ENCODE measurements around the gene TNFRSF9.
"Not testable (repeated sequence)": the region's sequence is repeated elsewhere in the genome, so short reads cannot be mapped to it uniquely, and the experiment has no call there.

Gene TNFRSF9

GRCh38 chr1:7940745-7941436, at the start of gene TNFRSF9:
Gene TNFRSF9, minus strand, starts transcription at chr1:7940839. Its CDS starts 845 bp downstream, at chr1:7939994.
- DNase-seq (ENCODE audit: insufficient read length, low spot score) (no peak), FAIRE-seq (peak; percentile 8)

GRCh38 chr1:7989762-7990428, 49.3 kb upstream of the TNFRSF9 start:
- DNase-seq (ENCODE audit: insufficient read length, low spot score) (no peak), FAIRE-seq (no peak)

GRCh38 chr1:7988576-7988975, 47.9 kb upstream of the TNFRSF9 start:
- FAIRE-seq (no peak), DNase-seq (ENCODE audit: insufficient read length, low spot score) (no peak)

GRCh38 chr1:7987528-7987927, 46.9 kb upstream of the TNFRSF9 start:
- DNase-seq (ENCODE audit: insufficient read length, low spot score): no peak
- FAIRE-seq: no peak

GRCh38 chr1:7985851-7986612, 45.4 kb upstream of the TNFRSF9 start:
- DNase-seq (ENCODE audit: insufficient read length, low spot score) (no peak), FAIRE-seq (no peak)

GRCh38 chr1:7984811-7985210, 44.2 kb upstream of the TNFRSF9 start:
- FAIRE-seq (no peak), DNase-seq (ENCODE audit: insufficient read length, low spot score) (no peak)

- FAIRE-seq: no peak
Measured at GRCh38 chr1:7983086-7983778, 42.6 kb upstream of the TNFRSF9 start.

GRCh38 chr1:7980984-7981383, 40.3 kb upstream of the TNFRSF9 start:
- DNase-seq (ENCODE audit: insufficient read length, low spot score) (no peak), FAIRE-seq (no peak)

More at GRCh38 chr1:7983086-7983778, 42.6 kb upstream of the TNFRSF9 start:
- DNase-seq (ENCODE audit: insufficient read length, low spot score): no peak

- FAIRE-seq: peak; percentile 60
- no peak for DNase-seq (ENCODE audit: insufficient read length, low spot score)
Measured at GRCh38 chr1:7975212-7975865, 34.7 kb upstream of the TNFRSF9 start.

- DNase-seq (ENCODE audit: insufficient read length, low spot score) (no peak), FAIRE-seq (no peak)
Measured at GRCh38 chr1:7973086-7973485, 32.4 kb upstream of the TNFRSF9 start.

GRCh38 chr1:7972285-7972684, 31.6 kb upstream of the TNFRSF9 start:
- FAIRE-seq (no peak), DNase-seq (ENCODE audit: insufficient read length, low spot score) (no peak)

- no peak for DNase-seq (ENCODE audit: insufficient read length, low spot score)
- FAIRE-seq: no peak
Measured at GRCh38 chr1:7971024-7971423, 30.4 kb upstream of the TNFRSF9 start.

- no peak for DNase-seq (ENCODE audit: insufficient read length, low spot score)
- no peak for FAIRE-seq
Measured at GRCh38 chr1:7970246-7970645, 29.6 kb upstream of the TNFRSF9 start.

- DNase-seq (ENCODE audit: insufficient read length, low spot score): no peak
- FAIRE-seq: no peak
Measured at GRCh38 chr1:7967651-7968050, 27.0 kb upstream of the TNFRSF9 start.

GRCh38 chr1:7967196-7967595, 26.6 kb upstream of the TNFRSF9 start:
- DNase-seq (ENCODE audit: insufficient read length, low spot score) (no peak), FAIRE-seq (no peak)

GRCh38 chr1:7964476-7964875, 23.8 kb upstream of the TNFRSF9 start:
- FAIRE-seq (no peak), DNase-seq (ENCODE audit: insufficient read length, low spot score) (no peak)

GRCh38 chr1:7963841-7964240, 23.2 kb upstream of the TNFRSF9 start:
- DNase-seq (ENCODE audit: insufficient read length, low spot score); FAIRE-seq: not testable (repeated sequence)

- DNase-seq (ENCODE audit: insufficient read length, low spot score); FAIRE-seq: not testable (repeated sequence)
Measured at GRCh38 chr1:7963378-7963730, 22.7 kb upstream of the TNFRSF9 start.

GRCh38 chr1:7962636-7963377, 22.2 kb upstream of the TNFRSF9 start:
- DNase-seq (ENCODE audit: insufficient read length, low spot score): no peak
- no peak for FAIRE-seq

GRCh38 chr1:7962014-7962335, 21.3 kb upstream of the TNFRSF9 start:
- FAIRE-seq (no peak), DNase-seq (ENCODE audit: insufficient read length, low spot score) (no peak)

Measured in GM19239 (cell line).